Tibial nerve (tissue), 4 donors: Measurements from ENCODE around the gene SPRY4. TPM values are rescaled to one million over a fixed set of nuclear protein-coding genes. Genes with fewer than 3 reads are reported as not detected.
"Not testable (repeated sequence)": the region's sequence is repeated elsewhere in the genome, so short reads cannot be mapped to it uniquely, and the experiment has no call there.

Source experiments
- DNase-seq, 2 donors: peaks; one replicate each; pipeline ENCODE4 v3.0.0-alpha.2; 2019; ENCODE audit warnings: low spot score in 2 of 2
- H3K27ac ChIP-seq, 4 donors: fragments of 200-600 bp; sonication (generic) in 3 of 4; one replicate each; pipeline ENCODE4 v1.5.1; 2017 to 2019; ENCODE audit warnings: mild to moderate bottlenecking in 1 of 4
- H3K27me3 ChIP-seq, 2 donors: fragments of 200-600 bp; sonication (generic) in 1 of 2; one replicate each; pipeline versions ENCODE4 v1.5.1 to v1.6.0; 2017 to 2019
- H3K36me3 ChIP-seq, 3 donors: fragments of 200-600 bp; sonication (generic); one replicate each; pipeline ENCODE4 v1.5.1; 2018 to 2019
- H3K4me1 ChIP-seq, 4 donors: fragments of 200-600 bp; sonication (generic) in 3 of 4; one replicate each; pipeline ENCODE4 v1.5.1; 2017 to 2019
- H3K4me3 ChIP-seq, 4 donors: fragments of 200-600 bp; sonication (generic) in 3 of 4; one replicate each; pipeline ENCODE4 v1.5.1; 2017 to 2019; ENCODE audit warnings: mild to moderate bottlenecking in 1 of 4, moderate library complexity in 1 of 4
- H3K9me3 ChIP-seq, 4 donors: fragments of 200-600 bp; sonication (generic) in 3 of 4; one replicate each; pipeline ENCODE4 v1.5.1; 2017 to 2019
- EP300 ChIP-seq, 2 donors: sonication (generic); formaldehyde crosslinking; IDR thresholded peaks; one replicate each; pipeline ENCODE4 v1.6.1; 2017; ENCODE audit warnings: antibody characterized with exemption in 2 of 2, mild to moderate bottlenecking in 1 of 2
- POLR2A ChIP-seq, 2 donors: fragments of 450-650 bp; IDR thresholded peaks; one replicate each; pipeline ENCODE4 v1.6.1; 2017; ENCODE audit warnings: antibody characterized with exemption in 2 of 2, mild to moderate bottlenecking in 2 of 2, moderate library complexity in 2 of 2
- WGBS, 2 donors: methylation state at CpG; one replicate each; pipeline ENCODE4 v1.1.5; 2018; 5-methylcytosine and 5-hydroxymethylcytosine counted together
- total RNA-seq, 4 donors: library from RNA; depleted of rRNA; stranded (reverse); fragments of >200 nt; gene quantifications; one replicate each; pipeline ENCODE4 v1.1.0, GENCODE V29; 2016
- TF ChIP-seq, protein P1 (sequence below), 5 experiments: fragments of 200-600 bp in 3 of 5; fragments of 450-650 bp in 2 of 5; sonication (generic) in 3 of 5; IDR thresholded peaks; one replicate each; pipeline ENCODE4 v1.5.1; 2016 to 2019; ENCODE audit warnings: antibody characterized with exemption in 5 of 5, mild to moderate bottlenecking in 3 of 5, moderate library complexity in 2 of 5

SPRY4 gene
- total RNA-seq, 4 donors from 2014 or later = 5.1 to 30.9 (median 17.9) TPM

- TF ChIP-seq EP300 (IDR thresholded peaks at IDR 0.05) (no peak), POLR2A (IDR thresholded peaks at IDR 0.05) (no peak)
- WGBS, 2 donors = 54 to 61% methylated on average over 2 of the region's 2 CpGs
- peaks cover 6 to 30% (median 12%) of the 10 kb centered on the region in 4 donors for H3K9me3 ChIP-seq
- no peaks in the 10 kb centered on the region for H3K36me3 ChIP-seq
- H3K27me3 ChIP-seq = no peaks in the 10 kb centered on the region
- no peak for DNase-seq
- no peak overlapping the region for H3K27ac ChIP-seq
- no peak overlapping the region for H3K4me3 ChIP-seq
- no peaks in the 10 kb centered on the region for H3K4me1 ChIP-seq
Measured at GRCh38 chr5:142346706-142347105, 21.9 kb upstream of the SPRY4 start.

DNA sequence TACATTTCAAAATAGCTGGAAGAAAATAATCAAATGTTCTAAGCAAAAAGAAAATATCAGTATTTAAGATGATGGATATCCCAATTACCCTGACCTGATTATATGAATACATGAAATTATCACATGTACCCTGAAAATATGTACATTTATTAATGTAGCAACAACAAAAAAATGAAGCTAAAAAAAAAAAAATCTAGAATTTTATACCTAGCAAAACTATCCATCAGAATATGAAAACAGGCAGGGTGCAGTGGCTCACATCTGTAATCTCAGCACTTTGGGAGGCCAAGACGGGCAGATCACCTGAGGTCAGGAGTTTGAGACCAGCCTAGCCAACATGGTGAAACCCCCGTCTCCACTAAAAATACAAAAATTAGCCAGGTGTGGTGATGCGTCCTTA, 20.1 kb upstream of the SPRY4 start:
- not testable (repeated sequence) for H3K27me3 ChIP-seq, H3K36me3 ChIP-seq, H3K27ac ChIP-seq, DNase-seq, H3K4me1 ChIP-seq, H3K4me3 ChIP-seq
- 97 to 99% methylated on average over 3 of the region's 3 CpGs for WGBS, 2 donors
- H3K9me3 ChIP-seq = peaks cover 6 to 30% (median 12%) of the 10 kb centered on the region in 4 donors

- no peak overlapping the region for H3K4me3 ChIP-seq
- no peak for TF ChIP-seq POLR2A (IDR thresholded peaks at IDR 0.05)
- TF ChIP-seq, protein P1, sequence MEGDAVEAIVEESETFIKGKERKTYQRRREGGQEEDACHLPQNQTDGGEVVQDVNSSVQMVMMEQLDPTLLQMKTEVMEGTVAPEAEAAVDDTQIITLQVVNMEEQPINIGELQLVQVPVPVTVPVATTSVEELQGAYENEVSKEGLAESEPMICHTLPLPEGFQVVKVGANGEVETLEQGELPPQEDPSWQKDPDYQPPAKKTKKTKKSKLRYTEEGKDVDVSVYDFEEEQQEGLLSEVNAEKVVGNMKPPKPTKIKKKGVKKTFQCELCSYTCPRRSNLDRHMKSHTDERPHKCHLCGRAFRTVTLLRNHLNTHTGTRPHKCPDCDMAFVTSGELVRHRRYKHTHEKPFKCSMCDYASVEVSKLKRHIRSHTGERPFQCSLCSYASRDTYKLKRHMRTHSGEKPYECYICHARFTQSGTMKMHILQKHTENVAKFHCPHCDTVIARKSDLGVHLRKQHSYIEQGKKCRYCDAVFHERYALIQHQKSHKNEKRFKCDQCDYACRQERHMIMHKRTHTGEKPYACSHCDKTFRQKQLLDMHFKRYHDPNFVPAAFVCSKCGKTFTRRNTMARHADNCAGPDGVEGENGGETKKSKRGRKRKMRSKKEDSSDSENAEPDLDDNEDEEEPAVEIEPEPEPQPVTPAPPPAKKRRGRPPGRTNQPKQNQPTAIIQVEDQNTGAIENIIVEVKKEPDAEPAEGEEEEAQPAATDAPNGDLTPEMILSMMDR (IDR thresholded peaks at IDR 0.05) = no peak
- TF ChIP-seq EP300 (IDR thresholded peaks at IDR 0.05) = no peak
- no peaks in the 10 kb centered on the region for H3K4me1 ChIP-seq
- no peak for DNase-seq
- H3K27ac ChIP-seq = no peak overlapping the region
- no peaks in the 10 kb centered on the region for H3K36me3 ChIP-seq
- no peaks in the 10 kb centered on the region for H3K27me3 ChIP-seq
- peaks cover 6 to 30% (median 12%) of the 10 kb centered on the region in 4 donors for H3K9me3 ChIP-seq
- 90 to 94% methylated on average over 4 of the region's 4 CpGs for WGBS, 2 donors
Measured at GRCh38 chr5:142343531-142343930, 18.7 kb upstream of the SPRY4 start.

DNA sequence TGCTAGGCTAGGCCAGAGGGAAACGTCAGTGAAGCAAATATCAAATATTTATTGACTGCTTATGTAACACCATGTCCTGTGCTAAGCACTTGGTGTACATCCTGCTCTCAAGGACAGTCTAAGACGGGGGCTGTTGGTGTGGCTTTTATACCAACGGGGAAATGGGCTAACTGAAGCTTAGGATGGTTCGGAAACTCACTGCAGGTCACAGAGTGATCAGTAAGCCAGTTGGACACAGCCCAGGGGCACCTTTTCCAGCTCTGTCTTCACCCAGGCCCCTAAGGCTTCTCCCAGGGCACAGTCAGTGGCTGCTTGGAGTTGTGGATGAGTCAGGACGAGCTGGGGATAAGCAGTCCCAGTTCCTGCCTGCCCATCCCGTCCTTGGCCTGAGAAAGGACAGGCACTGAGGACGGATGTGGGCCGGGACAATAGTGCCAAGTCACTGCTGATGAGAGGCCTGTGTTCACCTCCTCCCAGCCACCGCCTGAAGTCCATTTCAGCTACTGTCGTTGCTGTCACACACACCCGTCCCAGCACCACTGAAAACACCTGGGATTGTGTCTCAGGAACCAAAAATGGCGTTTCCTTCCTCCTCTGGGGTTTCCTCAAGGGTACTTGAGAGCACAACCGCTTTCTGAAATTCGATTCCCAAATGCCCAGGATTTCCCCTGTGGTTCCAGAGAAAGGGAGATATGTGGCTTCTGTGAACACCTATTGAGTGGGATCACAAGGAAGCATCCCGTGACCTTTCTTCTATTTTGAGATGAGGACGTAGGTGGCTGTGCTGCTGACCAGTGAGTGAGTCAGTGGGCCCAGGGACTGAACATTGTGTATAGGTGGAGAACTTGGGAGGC, 17.5 kb upstream of the SPRY4 start:
- no peaks in the 10 kb centered on the region for H3K27me3 ChIP-seq
- H3K4me3 ChIP-seq = no peak overlapping the region
- H3K9me3 ChIP-seq = peaks cover 6 to 30% (median 12%) of the 10 kb centered on the region in 4 donors
- no peaks in the 10 kb centered on the region for H3K36me3 ChIP-seq
- no peaks in the 10 kb centered on the region for H3K4me1 ChIP-seq
- TF ChIP-seq, protein P1 (IDR thresholded peaks at IDR 0.05) = no peak
- no peak for TF ChIP-seq EP300 (IDR thresholded peaks at IDR 0.05)
- no peak for TF ChIP-seq POLR2A (IDR thresholded peaks at IDR 0.05)
- DNase-seq = no peak
- 79 to 83% methylated on average over 16 of the region's 16 CpGs for WGBS, 2 donors
- H3K27ac ChIP-seq = no peak overlapping the region

DNA sequence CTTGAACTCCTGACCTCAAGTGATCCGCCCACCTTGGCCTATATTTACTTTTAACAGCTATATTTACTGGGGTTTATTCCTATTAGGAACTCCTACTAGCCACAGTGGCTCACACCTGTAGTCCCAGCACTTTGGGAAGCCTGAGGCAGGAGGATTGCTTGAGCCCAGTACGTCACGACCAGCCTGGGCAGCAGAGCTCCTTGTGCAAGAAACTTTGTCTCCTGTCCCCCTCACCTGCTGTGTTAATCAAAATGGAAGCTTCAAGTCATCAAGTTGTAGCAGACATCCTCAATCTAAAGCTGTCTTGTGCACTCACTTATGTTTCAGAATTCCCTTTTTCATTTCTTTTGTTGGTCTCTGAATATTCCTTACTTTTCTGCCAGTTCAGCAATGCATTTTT, 15.0 kb upstream of the SPRY4 start:
- H3K36me3 ChIP-seq = no peaks in the 10 kb centered on the region
- H3K4me3 ChIP-seq = no peak overlapping the region
- no peak overlapping the region for H3K27ac ChIP-seq
- peaks cover 0 to 15% (median 7%) of the 10 kb centered on the region in 4 donors for H3K9me3 ChIP-seq
- H3K4me1 ChIP-seq = no peaks in the 10 kb centered on the region
- 94 to 98% methylated on average over 3 of the region's 3 CpGs for WGBS, 2 donors
- H3K27me3 ChIP-seq = no peaks in the 10 kb centered on the region
- TF ChIP-seq POLR2A (IDR thresholded peaks at IDR 0.05) (no peak), EP300 (IDR thresholded peaks at IDR 0.05) (no peak)
- TF ChIP-seq, protein P1 (IDR thresholded peaks at IDR 0.05) = no peak
- DNase-seq = no peak

GRCh38 chr5:142334538-142334937, 9.7 kb upstream of the SPRY4 start:
- no peaks in the 10 kb centered on the region for H3K36me3 ChIP-seq
- H3K4me3 ChIP-seq = no peak overlapping the region
- no peaks in the 10 kb centered on the region for H3K4me1 ChIP-seq
- no peaks in the 10 kb centered on the region for H3K9me3 ChIP-seq
- TF ChIP-seq, protein P1 (IDR thresholded peaks at IDR 0.05) = no peak
- TF ChIP-seq POLR2A (IDR thresholded peaks at IDR 0.05) (no peak), EP300 (IDR thresholded peaks at IDR 0.05) (no peak)
- H3K27me3 ChIP-seq = no peaks in the 10 kb centered on the region
- DNase-seq = no peak
- H3K27ac ChIP-seq = no peak overlapping the region

DNA sequence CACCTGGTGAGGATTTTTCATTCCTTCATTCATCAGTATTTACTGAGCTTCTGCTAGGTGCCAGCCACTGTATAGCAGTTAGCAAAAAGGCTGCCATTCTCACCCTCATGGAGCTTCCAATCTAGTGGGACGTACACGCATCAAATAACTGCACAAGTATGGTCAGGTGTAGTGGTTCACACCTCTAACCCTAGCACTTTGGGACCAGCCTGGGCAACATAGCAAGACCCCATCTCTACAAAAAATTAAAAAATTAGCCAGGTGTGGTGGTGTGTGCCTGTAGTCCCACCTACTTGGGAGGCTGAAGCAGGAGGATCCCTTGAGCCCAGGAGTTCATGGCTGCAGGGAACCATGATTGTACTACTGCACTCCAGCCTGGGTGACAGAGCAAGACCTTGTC, 8.9 kb upstream of the SPRY4 start:
- H3K27me3 ChIP-seq, H3K36me3 ChIP-seq, H3K9me3 ChIP-seq, H3K27ac ChIP-seq, H3K4me3 ChIP-seq, H3K4me1 ChIP-seq, DNase-seq: not testable (repeated sequence)
- 97 to 98% methylated on average over 2 of the region's 2 CpGs for WGBS, 2 donors
